ENCODE data around the gene SH3BP2. TPM values are rescaled to one million over a fixed set of nuclear protein-coding genes. Genes with fewer than 3 reads are reported as not detected.

The SH3BP2 gene
- total RNA-seq, 1 experiment from 2014 or later: 8.2 TPM

DNA sequence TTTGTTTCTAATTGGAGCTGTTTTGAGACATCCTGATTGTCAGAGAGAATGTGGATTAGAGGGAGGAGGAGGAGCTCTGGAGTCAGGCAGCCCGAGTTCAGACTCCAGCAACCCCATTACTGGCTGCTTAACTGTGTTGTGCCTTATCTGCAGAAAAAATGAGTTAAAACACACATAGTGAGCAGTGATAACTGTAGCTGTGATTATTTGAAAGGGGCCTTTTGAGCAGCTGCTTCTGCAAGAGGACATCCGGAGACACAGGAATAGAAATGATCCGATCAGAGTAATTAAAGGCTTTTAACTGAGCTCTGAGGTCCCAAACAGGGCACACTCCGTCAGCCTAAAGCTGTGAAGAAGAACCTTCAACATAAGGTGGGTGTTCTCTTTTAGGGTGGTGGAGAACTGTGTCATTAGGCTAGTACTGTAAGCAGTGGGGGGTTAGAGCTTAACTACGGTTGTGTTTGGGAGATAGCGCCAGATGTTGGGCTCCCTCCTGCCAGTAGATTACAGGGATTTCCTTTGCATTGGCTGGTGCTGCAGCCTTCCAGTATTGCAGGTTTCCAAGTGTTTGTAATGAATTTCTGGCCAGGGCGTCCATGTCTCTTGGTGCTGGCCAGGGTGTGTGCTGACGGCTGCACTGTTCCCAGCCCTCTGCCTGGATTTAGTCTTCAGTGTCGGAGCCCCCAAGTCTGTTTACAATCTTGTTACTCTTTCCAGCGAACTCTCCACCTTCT, 75.0 kb downstream of the SH3BP2 start:
- no peak for DNase-seq (ENCODE audit: extremely low read depth, low read depth)

GRCh38 chr4:2868877-2869487, 76.1 kb downstream of the SH3BP2 start:
- no peak for DNase-seq (ENCODE audit: extremely low read depth, low read depth)

GRCh38 chr4:2869659-2870058, 76.8 kb downstream of the SH3BP2 start:
- DNase-seq (ENCODE audit: extremely low read depth, low read depth): no peak

GRCh38 chr4:2870082-2870481, 77.2 kb downstream of the SH3BP2 start:
- no peak for DNase-seq (ENCODE audit: extremely low read depth, low read depth)

DNA sequence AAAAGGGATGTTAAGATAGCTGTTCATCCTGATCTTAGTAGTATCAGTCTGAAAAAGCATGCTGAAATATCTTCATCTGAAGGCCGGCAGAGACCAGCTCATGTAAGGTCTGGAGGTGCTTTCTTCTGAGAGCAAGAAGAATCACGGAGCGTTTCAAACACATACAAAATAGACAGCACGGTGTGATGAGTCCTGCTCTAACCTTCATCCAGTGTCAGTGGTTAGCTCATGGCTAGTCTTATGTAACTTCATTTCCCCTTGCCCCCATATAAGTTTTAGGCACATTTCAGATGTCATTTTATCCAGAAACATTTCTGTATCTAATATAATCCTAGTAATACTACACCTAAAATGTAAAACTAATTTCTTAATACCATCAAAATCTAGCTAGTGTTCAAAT, 78.6 kb downstream of the SH3BP2 start:
- DNase-seq (ENCODE audit: extremely low read depth, low read depth): no peak

DNA sequence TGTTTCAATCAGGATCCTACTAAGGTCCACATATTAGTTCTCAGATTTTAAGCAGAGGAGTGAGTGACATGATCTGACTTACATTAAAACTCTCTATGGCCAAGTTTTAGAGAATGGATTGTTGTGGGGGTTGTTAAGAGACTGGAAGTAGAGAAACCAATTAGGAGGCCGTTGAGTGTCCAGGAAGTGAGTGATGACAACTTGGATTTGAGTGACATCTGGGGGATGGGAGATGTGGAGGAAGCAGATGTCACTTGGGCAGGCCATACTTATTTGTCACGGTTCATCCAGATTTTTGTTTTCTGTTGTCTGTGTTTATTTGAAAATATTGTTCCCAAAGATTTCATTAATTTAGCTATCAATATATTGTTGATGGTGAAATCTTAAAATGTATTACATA, 79.0 kb downstream of the SH3BP2 start:
- DNase-seq (ENCODE audit: extremely low read depth, low read depth): no peak

DNA sequence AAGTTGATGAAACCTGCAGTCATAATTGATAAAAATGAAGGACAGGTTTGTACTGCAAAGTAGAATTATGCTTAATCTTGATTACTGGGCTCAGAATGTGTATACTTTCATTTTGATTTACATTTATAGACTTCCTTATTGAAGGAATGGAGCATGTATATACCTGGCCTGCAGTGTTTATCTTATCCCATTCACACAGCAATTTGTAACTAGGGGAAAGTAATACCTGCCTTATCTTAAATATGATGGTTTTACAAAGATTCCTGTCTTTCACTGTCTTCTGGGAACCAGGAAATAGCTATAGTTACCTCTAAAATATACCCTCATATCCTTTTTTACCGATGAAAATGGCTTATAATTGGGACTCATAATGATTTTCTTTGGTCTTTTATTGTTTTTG, 80.4 kb downstream of the SH3BP2 start:
- DNase-seq (ENCODE audit: extremely low read depth, low read depth): no peak

- DNase-seq (ENCODE audit: extremely low read depth, low read depth): no peak
Measured at GRCh38 chr4:2874861-2875260, 82.0 kb downstream of the SH3BP2 start.

- DNase-seq (ENCODE audit: extremely low read depth, low read depth): no peak
Measured at GRCh38 chr4:2875556-2875955, 82.7 kb downstream of the SH3BP2 start.

DNA sequence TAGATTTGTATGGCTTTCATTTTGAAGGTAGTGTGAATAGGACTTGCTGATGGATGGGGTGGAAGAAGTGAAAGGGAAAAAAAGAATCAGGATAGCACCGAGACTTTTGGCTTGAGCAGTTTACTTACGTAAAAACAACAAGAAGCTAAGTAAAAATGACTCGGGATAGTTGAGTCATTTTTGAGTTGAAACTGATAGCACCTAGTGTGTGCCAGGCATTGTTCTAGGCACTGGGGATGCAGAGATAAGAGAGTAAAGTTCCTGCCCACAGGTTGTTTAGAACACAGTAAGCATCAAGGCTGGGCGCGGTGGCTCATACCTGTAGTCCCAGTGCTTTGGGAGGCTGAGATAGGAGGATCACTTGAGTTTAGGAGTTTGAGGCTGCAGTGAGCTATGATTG, 85.5 kb downstream of the SH3BP2 start:
- DNase-seq (ENCODE audit: extremely low read depth, low read depth): no peak

- DNase-seq (ENCODE audit: extremely low read depth, low read depth): no peak
Measured at GRCh38 chr4:2879026-2879425, 86.1 kb downstream of the SH3BP2 start.

GRCh38 chr4:2881431-2881830, 88.5 kb downstream of the SH3BP2 start:
- DNase-seq (ENCODE audit: extremely low read depth, low read depth): no peak

- DNase-seq (ENCODE audit: extremely low read depth, low read depth): no peak
Measured at GRCh38 chr4:2882341-2882740, 89.5 kb downstream of the SH3BP2 start.

GRCh38 chr4:2886161-2886560, 93.3 kb downstream of the SH3BP2 start:
- DNase-seq (ENCODE audit: extremely low read depth, low read depth): no peak

DNA sequence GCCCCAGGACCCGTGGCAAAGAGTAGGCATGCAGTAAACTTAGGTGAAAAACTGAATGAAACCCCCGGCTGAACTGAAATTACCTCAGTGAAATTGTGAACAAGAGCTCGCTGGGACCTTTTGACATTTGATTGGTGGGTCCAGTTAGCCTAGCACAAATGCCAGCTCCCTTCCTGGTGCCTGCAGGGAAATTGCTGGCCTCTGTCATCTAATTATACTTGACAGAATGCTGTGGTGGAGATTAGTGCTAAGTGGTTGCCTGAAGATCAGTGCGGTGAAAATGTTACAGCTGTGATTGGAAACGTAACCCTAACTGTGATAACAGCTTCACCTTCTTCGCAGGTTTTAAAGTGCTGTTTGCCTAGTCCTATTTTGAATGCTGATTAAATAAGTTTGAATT, 93.7 kb downstream of the SH3BP2 start:
- DNase-seq (ENCODE audit: extremely low read depth, low read depth): no peak

DNA sequence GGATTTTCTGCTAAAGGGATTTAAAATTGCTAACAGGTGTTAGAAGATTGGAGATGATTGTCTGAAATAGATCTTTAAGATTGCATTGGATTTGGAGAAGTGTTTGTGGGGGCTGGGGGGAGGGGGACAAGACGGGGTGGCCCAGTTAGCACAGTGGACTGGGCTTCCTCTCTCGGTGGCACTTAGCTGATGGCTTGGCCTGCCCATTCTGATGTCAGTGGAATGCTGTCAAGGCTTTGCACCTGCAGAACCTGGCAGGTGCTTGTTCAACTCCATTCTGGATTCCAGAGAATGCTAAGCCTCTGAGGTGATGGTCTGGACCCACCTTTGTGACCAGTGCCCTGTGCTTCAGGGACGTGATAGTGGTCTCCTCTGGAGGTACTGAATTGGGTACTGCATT, 94.5 kb downstream of the SH3BP2 start:
- DNase-seq (ENCODE audit: extremely low read depth, low read depth): no peak

GRCh38 chr4:2888886-2889285, 96.0 kb downstream of the SH3BP2 start:
- DNase-seq (ENCODE audit: extremely low read depth, low read depth): no peak

Other genes with a start within 250 kb of the SH3BP2 start
- 27.2 and 36.5 TPM in 2 replicates for gene TNIP2, start 36.7 kb upstream of the SH3BP2 start, total RNA-seq (2014; rRNA removed; shearing (Covaris generic))
- gene ADD1, start 50.8 kb downstream of the SH3BP2 start, total RNA-seq (2014; rRNA removed; shearing (Covaris generic)): 71.6 and 81.8 TPM in 2 replicates
- 28.6 and 37.1 TPM in 2 replicates for gene NOP14, start 170.3 kb downstream of the SH3BP2 start, total RNA-seq (2014; rRNA removed; shearing (Covaris generic))
- gene GRK4, start 170.5 kb downstream of the SH3BP2 start, total RNA-seq (2014; rRNA removed; shearing (Covaris generic)): 1.3 and 2.4 TPM in 2 replicates